GM23248 (cell line): ENCODE measurements around the gene SLIT3. TPM values are rescaled to one million over a fixed set of nuclear protein-coding genes. Genes with fewer than 3 reads are reported as not detected.

ENCODE experiments used
- DNase-seq: peaks from one replicate; pipeline ENCODE4 v3.0.0-alpha.2; 2015
- H2AFZ ChIP-seq: fragments of 200-600 bp; sonication (generic); 2 replicates; pipeline ENCODE4 v1.6.1; 2016; ENCODE audit warnings: antibody characterized with exemption
- H3F3A ChIP-seq: fragments of 200-600 bp; sonication (generic); 2 replicates; pipeline ENCODE4 v1.6.1; 2016; ENCODE audit warnings: mild to moderate bottlenecking, antibody characterized with exemption, mixed run types; ENCODE audit not compliant: insufficient read depth
- H3K27ac ChIP-seq: fragments of 200-600 bp; sonication (generic); 2 replicates; pipeline ENCODE4 v1.5.1; 2016; ENCODE audit warnings: mild to moderate bottlenecking
- H3K27me3 ChIP-seq: fragments of 200-600 bp; sonication (generic); replicated peaks from 2 replicates; pipeline ENCODE4 v1.6.1; 2016; ENCODE audit warnings: mild to moderate bottlenecking; ENCODE audit not compliant: insufficient read depth
- H3K36me3 ChIP-seq: fragments of 200-600 bp; sonication (generic); 2 replicates; pipeline ENCODE4 v1.6.1; 2016; ENCODE audit warnings: low read depth, mild to moderate bottlenecking
- H3K4me1 ChIP-seq: fragments of 200-600 bp; sonication (generic); 2 replicates; pipeline ENCODE4 v1.6.1; 2016; ENCODE audit warnings: mild to moderate bottlenecking; ENCODE audit not compliant: insufficient read depth
- H3K4me2 ChIP-seq: fragments of 200-600 bp; sonication (generic); one replicate; pipeline ENCODE4 v1.6.1; 2016; ENCODE audit warnings: mild to moderate bottlenecking; ENCODE audit not compliant: unreplicated experiment
- H3K4me3 ChIP-seq: fragments of 200-600 bp; sonication (generic); 2 replicates; pipeline ENCODE4 v1.5.1; 2016; ENCODE audit warnings: mild to moderate bottlenecking
- H3K79me2 ChIP-seq: fragments of 200-600 bp; sonication (generic); 2 replicates; pipeline ENCODE4 v1.6.1; 2016; ENCODE audit warnings: mild to moderate bottlenecking; ENCODE audit not compliant: insufficient read depth
- H3K9ac ChIP-seq: fragments of 200-600 bp; sonication (generic); 2 replicates; pipeline ENCODE4 v1.6.1; 2016; ENCODE audit warnings: mild to moderate bottlenecking
- H3K9me2 ChIP-seq: fragments of 200-600 bp; sonication (generic); 2 replicates; pipeline ENCODE4 v1.6.1; 2016; ENCODE audit warnings: mixed run types, mild to moderate bottlenecking, moderate library complexity; ENCODE audit not compliant: insufficient read depth
- H3K9me3 ChIP-seq: fragments of 200-600 bp; sonication (generic); one replicate; pipeline ENCODE4 v1.6.1; 2017; ENCODE audit warnings: low read depth
- H4K20me1 ChIP-seq: fragments of 200-600 bp; sonication (generic); 2 replicates; pipeline ENCODE4 v1.6.0; 2016; ENCODE audit not compliant: insufficient read depth
- EZH2 ChIP-seq: fragments of 200-600 bp; sonication (generic); IDR thresholded peaks from 2 replicates; pipeline ENCODE4 v1.6.1; 2018; ENCODE audit warnings: antibody characterized with exemption, mild to moderate bottlenecking; ENCODE audit not compliant: insufficient read depth, poor library complexity, severe bottlenecking
- EZH2phosphoT487 ChIP-seq: fragments of 200-600 bp; sonication (generic); IDR thresholded peaks from 2 replicates; pipeline ENCODE4 v1.6.1; 2018; ENCODE audit warnings: antibody characterized with exemption, moderate library complexity, mild to moderate bottlenecking, low read depth; ENCODE audit not compliant: insufficient read depth
- WGBS, 2 experiments: methylation state at CpG; one replicate each; pipeline ENCODE4 v1.1.6; 2015 to 2017; ENCODE audit warnings: low lambda C conversion rate in 2 of 2, low coverage in 1 of 2; ENCODE audit errors: missing lambda C conversion rate in 2 of 2; 5-methylcytosine and 5-hydroxymethylcytosine counted together
- in situ Hi-C: fragments of 300-500 bp; cut with MboI; formaldehyde crosslinking; loops from 2 replicates; pipeline ENCODE4 v1.15.0; 2020
- polyA plus RNA-seq: library from polyadenylated mRNA; unstranded; fragments of >200 nt; fragmentation: Nextera tagmentation; extraction: Ambion mirVana; gene quantifications from 2 replicates; pipeline ENCODE4 v1.2.1, GENCODE V29; 2016
- total RNA-seq: library from RNA; depleted of rRNA; stranded (reverse); fragments of >200 nt; shearing (Covaris generic); gene quantifications from 2 replicates; pipeline ENCODE4 v1.2.3, GENCODE V29; 2014

The SLIT3 gene
- total and polyA plus RNA-seq, 2 experiments from 2014 or later: 61.9 to 100 TPM

GRCh38 chr5:168659286-168659847, 641.6 kb downstream of the SLIT3 start:
- Histone ChIP-seq H2AFZ (no peak overlapping the region), H3K4me2 (no peak overlapping the region), H3K27me3 (no peaks in the 10 kb centered on the region), H3K79me2 (no peaks in the 10 kb centered on the region), H3K4me3 (no peak overlapping the region), H3K9me2 (no peaks in the 10 kb centered on the region), H3K36me3 (no peaks in the 10 kb centered on the region), H3K27ac (no peak overlapping the region), H3K9ac (no peak overlapping the region), H4K20me1 (no peaks in the 10 kb centered on the region), H3K9me3 (no peaks in the 10 kb centered on the region), H3K4me1 (peaks cover 2% of the 10 kb centered on the region), H3F3A (peaks cover 3% of the 10 kb centered on the region; the same call in 1 of the 2 replicates)
- WGBS, 2 experiments: 86 to 96% methylated on average over 5 of the region's 5 CpGs
- no peak for DNase-seq
- no peak for TF ChIP-seq EZH2
- in situ Hi-C loops: no loop called here

DNA sequence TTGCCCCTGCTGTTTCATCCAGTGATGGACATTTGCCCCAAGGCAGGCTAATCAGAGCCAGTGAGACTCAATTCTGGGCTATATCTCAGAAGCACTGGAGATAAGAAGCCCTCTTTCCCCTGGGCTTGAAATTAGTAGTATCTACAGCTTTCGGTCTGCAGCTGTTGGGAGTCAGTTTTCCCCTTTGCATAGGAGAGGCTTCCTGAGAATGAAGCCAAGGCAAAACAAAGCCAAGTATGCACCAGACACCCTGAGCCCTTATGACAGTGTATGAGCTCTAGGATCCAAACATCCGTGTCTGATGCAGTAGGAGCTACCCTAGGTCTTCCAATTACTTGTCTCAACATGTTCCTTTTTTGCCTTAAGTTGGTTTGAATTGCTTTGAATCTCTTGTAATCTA, 642.5 kb downstream of the SLIT3 start:
- Histone ChIP-seq H3K9me3 (no peaks in the 10 kb centered on the region), H3K36me3 (no peaks in the 10 kb centered on the region), H3F3A (peaks cover 7% of the 10 kb centered on the region), H3K4me3 (no peak overlapping the region), H3K4me1 (peaks cover 11% of the 10 kb centered on the region), H4K20me1 (no peaks in the 10 kb centered on the region), H3K9me2 (no peaks in the 10 kb centered on the region), H3K9ac (no peak overlapping the region), H3K79me2 (no peaks in the 10 kb centered on the region), H3K27me3 (no peaks in the 10 kb centered on the region), H2AFZ (no peak overlapping the region), H3K4me2 (no peak overlapping the region), H3K27ac (no peak overlapping the region)
- no peak for DNase-seq
- TF ChIP-seq EZH2phosphoT487 (no peak), EZH2 (no peak)
- WGBS, 2 experiments: 48 to 69% methylated on average over 2 of the region's 2 CpGs
- in situ Hi-C loops: no loop called here

- in situ Hi-C loops: no loop called here
- 17 to 25% methylated on average over 3 of the region's 3 CpGs for WGBS, 2 experiments
These were observed 644.3 kb downstream of the SLIT3 start for GRCh38 chr5:168656633-168657032.

DNA sequence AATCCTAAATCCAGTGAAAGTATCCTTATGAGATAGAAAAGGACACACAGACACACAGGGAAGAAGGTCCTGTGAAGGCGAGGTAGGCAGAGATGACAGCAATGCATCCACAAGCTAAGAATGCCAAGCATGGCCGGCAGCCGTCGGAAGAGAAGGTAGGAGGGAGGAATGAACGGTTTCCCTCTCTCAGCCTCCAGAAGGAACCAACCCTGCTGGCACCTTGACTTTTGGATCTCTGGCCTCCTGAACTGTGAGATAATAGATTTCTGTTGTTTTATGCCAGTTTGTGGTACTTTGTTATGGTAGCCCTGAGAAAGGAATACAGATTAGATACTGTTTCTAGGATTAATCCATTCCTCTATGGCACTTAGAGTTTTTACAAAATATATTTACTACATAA, 645.6 kb downstream of the SLIT3 start:
- no peak overlapping the region for H3K4me2 ChIP-seq
- H3K36me3 ChIP-seq: no peaks in the 10 kb centered on the region
- peaks cover 13% of the 10 kb centered on the region for H3F3A ChIP-seq
- H3K4me1 ChIP-seq: peaks cover 23% of the 10 kb centered on the region
- in situ Hi-C loops: no loop called here
- no peak overlapping the region for H2AFZ ChIP-seq
- no peak overlapping the region for H3K4me3 ChIP-seq
- H3K9me2 ChIP-seq: no peaks in the 10 kb centered on the region
- no peak for DNase-seq
- H4K20me1 ChIP-seq: no peaks in the 10 kb centered on the region
- H3K27ac ChIP-seq: no peak overlapping the region
- WGBS, 2 experiments: 95 to 96% methylated on average over 5 of the region's 5 CpGs
- H3K79me2 ChIP-seq: no peaks in the 10 kb centered on the region
- no peak overlapping the region for H3K9ac ChIP-seq
- no peaks in the 10 kb centered on the region for H3K27me3 ChIP-seq
- TF ChIP-seq EZH2: no peak
- no peak for TF ChIP-seq EZH2phosphoT487
- no peaks in the 10 kb centered on the region for H3K9me3 ChIP-seq

More at GRCh38 chr5:168656633-168657032, 644.3 kb downstream of the SLIT3 start:
- Histone ChIP-seq H4K20me1 (no peaks in the 10 kb centered on the region), H3K9me2 (no peaks in the 10 kb centered on the region), H3K36me3 (no peaks in the 10 kb centered on the region), H3K9ac (no peak overlapping the region), H3K79me2 (no peaks in the 10 kb centered on the region), H3F3A (peaks cover 13% of the 10 kb centered on the region), H3K4me1 (peaks cover 17% of the 10 kb centered on the region), H2AFZ (no peak overlapping the region), H3K4me2 (no peak overlapping the region), H3K27ac (no peak overlapping the region), H3K9me3 (no peaks in the 10 kb centered on the region), H3K27me3 (no peaks in the 10 kb centered on the region), H3K4me3 (no peak overlapping the region)
- TF ChIP-seq EZH2 (no peak), EZH2phosphoT487 (no peak)
- peak; percentile 60 for DNase-seq
